ENCODE measurements around the gene TMED5.
"Not testable (repeated sequence)": the region's sequence is repeated elsewhere in the genome, so short reads cannot be mapped to it uniquely, and the experiment has no call there.

The TMED5 gene

DNA sequence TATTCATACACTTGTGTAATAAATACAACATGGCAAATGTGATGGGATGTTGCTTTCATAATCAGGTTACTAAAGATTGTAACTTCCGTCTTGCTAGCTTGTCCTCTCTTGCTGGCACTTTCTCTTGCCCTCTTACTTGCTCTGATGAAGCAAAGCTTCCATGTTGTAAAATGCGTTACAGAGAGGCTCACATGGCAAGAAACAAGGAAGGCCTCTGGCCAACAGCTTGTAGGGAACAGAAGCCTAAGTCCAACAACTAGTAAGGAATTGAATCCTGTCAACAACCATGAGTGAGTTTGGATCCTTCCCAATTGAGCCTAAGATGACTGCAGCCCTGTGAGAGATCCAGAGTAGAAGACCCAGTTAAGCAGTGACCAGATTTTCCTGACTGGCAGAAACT lies 15.4 kb downstream of the TMED5 start:
- peaks cover 100% of the 10 kb centered on the region for H3K79me2 ChIP-seq (ENCODE audit: insufficient read depth, low read length)
- peaks cover 18% of the 10 kb centered on the region for H3K36me3 ChIP-seq (ENCODE audit: low read length)
- H3K9ac ChIP-seq (ENCODE audit: low read length), result no peak overlapping the region

DNA sequence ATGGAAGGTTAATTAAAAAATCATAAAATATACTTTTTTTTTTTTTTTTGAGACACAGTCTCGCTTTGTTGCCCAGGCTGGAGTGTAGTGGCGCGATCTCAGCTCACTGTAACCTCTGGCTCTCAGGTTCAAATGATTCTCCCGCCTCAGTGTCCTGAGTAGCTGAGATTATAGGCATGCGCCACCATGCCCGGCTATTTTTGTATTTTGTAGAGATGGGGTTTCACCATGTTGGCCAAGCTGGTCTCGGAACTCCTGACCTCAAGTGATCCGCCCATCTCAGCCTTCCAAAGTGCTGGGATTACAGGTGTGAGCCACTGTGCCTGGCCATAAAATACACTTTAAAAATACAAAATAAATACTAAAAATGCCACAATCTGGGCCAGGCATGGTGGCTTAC lies 16.9 kb downstream of the TMED5 start:
- not testable (repeated sequence) for H3K4me2 ChIP-seq (ENCODE audit: low read depth, low read length, poor library complexity, severe bottlenecking); H3K9me2 ChIP-seq (replicated peaks; ENCODE audit: insufficient read depth, low read length); H3K4me3 ChIP-seq (ENCODE audit: insufficient read depth, low read length, poor library complexity, severe bottlenecking); H3K9me3 ChIP-seq (ENCODE audit: insufficient read depth, low read length); H3K27ac ChIP-seq (ENCODE audit: low read depth, low read length); H2AFZ ChIP-seq (ENCODE audit: low read depth, low read length, severe bottlenecking); H3K9ac ChIP-seq (ENCODE audit: low read length); H3K27me3 ChIP-seq (ENCODE audit: low read length)
- Histone ChIP-seq H3K79me2 (ENCODE audit: insufficient read depth, low read length) (peaks cover 93% of the 10 kb centered on the region), H3F3A (ENCODE audit: insufficient read depth) (peaks cover 14% of the 10 kb centered on the region; the same call in 1 of the 2 replicates), H3K36me3 (ENCODE audit: low read length) (peaks cover 28% of the 10 kb centered on the region; the same call in 1 of the 2 replicates), H4K20me1 (ENCODE audit: low read depth, low read length) (peaks cover 10% of the 10 kb centered on the region; the same call in 1 of the 2 replicates)

More for the DNA sequence above, 15.4 kb downstream of the TMED5 start:
- no peaks in the 10 kb centered on the region for H3K9me2 ChIP-seq (replicated peaks; ENCODE audit: insufficient read depth, low read length)
- H3K4me2 ChIP-seq (ENCODE audit: low read depth, low read length, poor library complexity, severe bottlenecking), result no peak overlapping the region
- H3K9me3 ChIP-seq (ENCODE audit: insufficient read depth, low read length), result no peaks in the 10 kb centered on the region
- no peaks in the 10 kb centered on the region for H3K27me3 ChIP-seq (ENCODE audit: low read length)
- H4K20me1 ChIP-seq (ENCODE audit: low read depth, low read length), result peaks cover 17% of the 10 kb centered on the region
- no peak overlapping the region for H3K27ac ChIP-seq (ENCODE audit: low read depth, low read length)
- H2AFZ ChIP-seq (ENCODE audit: low read depth, low read length, severe bottlenecking), result no peak overlapping the region
- H3K4me3 ChIP-seq (ENCODE audit: insufficient read depth, low read length, poor library complexity, severe bottlenecking), result no peak overlapping the region
- peaks cover 4% of the 10 kb centered on the region; the same call in 1 of the 2 replicates for H3F3A ChIP-seq (ENCODE audit: insufficient read depth)
- TF ChIP-seq EZH2phosphoT487 (conservative IDR thresholded peaks at IDR 0.05; ENCODE audit: low read length), result no peak
- TF ChIP-seq, protein P1, sequence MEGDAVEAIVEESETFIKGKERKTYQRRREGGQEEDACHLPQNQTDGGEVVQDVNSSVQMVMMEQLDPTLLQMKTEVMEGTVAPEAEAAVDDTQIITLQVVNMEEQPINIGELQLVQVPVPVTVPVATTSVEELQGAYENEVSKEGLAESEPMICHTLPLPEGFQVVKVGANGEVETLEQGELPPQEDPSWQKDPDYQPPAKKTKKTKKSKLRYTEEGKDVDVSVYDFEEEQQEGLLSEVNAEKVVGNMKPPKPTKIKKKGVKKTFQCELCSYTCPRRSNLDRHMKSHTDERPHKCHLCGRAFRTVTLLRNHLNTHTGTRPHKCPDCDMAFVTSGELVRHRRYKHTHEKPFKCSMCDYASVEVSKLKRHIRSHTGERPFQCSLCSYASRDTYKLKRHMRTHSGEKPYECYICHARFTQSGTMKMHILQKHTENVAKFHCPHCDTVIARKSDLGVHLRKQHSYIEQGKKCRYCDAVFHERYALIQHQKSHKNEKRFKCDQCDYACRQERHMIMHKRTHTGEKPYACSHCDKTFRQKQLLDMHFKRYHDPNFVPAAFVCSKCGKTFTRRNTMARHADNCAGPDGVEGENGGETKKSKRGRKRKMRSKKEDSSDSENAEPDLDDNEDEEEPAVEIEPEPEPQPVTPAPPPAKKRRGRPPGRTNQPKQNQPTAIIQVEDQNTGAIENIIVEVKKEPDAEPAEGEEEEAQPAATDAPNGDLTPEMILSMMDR (IDR thresholded peaks at IDR 0.05; ENCODE audit: insufficient read depth, low read length, poor library complexity, severe bottlenecking), result no peak

DNA sequence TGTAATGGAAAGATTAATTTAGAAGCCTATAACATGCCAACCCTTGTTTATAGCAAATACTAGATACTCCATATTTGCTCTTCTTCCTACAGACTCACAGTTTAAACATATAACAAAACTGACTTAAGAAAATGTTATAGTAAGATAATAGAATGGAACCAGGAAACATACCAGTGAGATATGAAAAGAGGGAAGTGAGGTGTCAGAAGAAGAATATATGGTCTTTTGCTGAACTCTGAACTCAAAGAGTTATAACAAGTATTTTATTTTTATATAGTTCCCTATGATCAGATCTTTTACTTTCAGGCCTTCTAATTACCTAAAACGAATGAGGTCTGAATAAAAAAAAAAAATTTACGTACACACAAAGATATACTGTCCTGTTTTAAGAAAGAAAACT lies 20.9 kb downstream of the TMED5 start:
- Histone ChIP-seq H3K9me2 (replicated peaks; ENCODE audit: insufficient read depth, low read length) (no peaks in the 10 kb centered on the region), H3K9me3 (ENCODE audit: insufficient read depth, low read length) (no peaks in the 10 kb centered on the region), H2AFZ (ENCODE audit: low read depth, low read length, severe bottlenecking) (no peak overlapping the region), H3K9ac (ENCODE audit: low read length) (no peak overlapping the region), H3F3A (ENCODE audit: insufficient read depth) (peaks cover 39% of the 10 kb centered on the region; the same call in 1 of the 2 replicates), H3K27me3 (ENCODE audit: low read length) (no peaks in the 10 kb centered on the region), H4K20me1 (ENCODE audit: low read depth, low read length) (peaks cover 7% of the 10 kb centered on the region), H3K27ac (ENCODE audit: low read depth, low read length) (no peak overlapping the region), H3K36me3 (ENCODE audit: low read length) (peaks cover 39% of the 10 kb centered on the region), H3K4me2 (ENCODE audit: low read depth, low read length, poor library complexity, severe bottlenecking) (no peak overlapping the region), H3K79me2 (ENCODE audit: insufficient read depth, low read length) (peaks cover 53% of the 10 kb centered on the region), H3K4me3 (ENCODE audit: insufficient read depth, low read length, poor library complexity, severe bottlenecking) (no peak overlapping the region)
- TF ChIP-seq, protein P1 (IDR thresholded peaks at IDR 0.05; ENCODE audit: insufficient read depth, low read length, poor library complexity, severe bottlenecking), result no peak
- TF ChIP-seq EZH2phosphoT487 (conservative IDR thresholded peaks at IDR 0.05; ENCODE audit: low read length), result no peak

DNA sequence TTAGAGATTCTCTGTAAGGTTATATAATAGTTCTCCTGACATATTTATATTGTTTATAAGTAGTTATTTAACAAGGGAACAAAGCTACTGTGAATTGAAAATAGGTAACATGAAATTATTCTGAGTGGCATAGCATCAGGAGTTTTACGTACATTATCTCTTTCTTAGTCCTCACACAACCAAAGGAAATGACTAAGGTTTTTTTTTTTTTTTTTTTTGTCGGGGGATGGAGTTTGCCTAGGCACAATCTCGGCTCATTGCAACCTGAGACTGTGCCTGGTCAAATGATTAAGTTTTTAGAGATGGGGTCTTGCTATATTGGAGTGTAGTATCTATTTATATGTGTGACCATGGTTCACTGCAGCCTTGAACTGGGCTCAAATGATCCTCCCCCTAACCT lies 24.9 kb downstream of the TMED5 start:
- H3K27me3 ChIP-seq (ENCODE audit: low read length), result no peaks in the 10 kb centered on the region
- no peak overlapping the region for H3K4me3 ChIP-seq (ENCODE audit: insufficient read depth, low read length, poor library complexity, severe bottlenecking)
- no peak overlapping the region for H3K27ac ChIP-seq (ENCODE audit: low read depth, low read length)
- H4K20me1 ChIP-seq (ENCODE audit: low read depth, low read length), result peaks cover 4% of the 10 kb centered on the region; the same call in 1 of the 2 replicates
- peaks cover 57% of the 10 kb centered on the region for H3K36me3 ChIP-seq (ENCODE audit: low read length)
- no peaks in the 10 kb centered on the region for H3K9me3 ChIP-seq (ENCODE audit: insufficient read depth, low read length)
- peaks cover 13% of the 10 kb centered on the region; the same call in 1 of the 2 replicates for H3K79me2 ChIP-seq (ENCODE audit: insufficient read depth, low read length)
- no peak overlapping the region for H3K4me2 ChIP-seq (ENCODE audit: low read depth, low read length, poor library complexity, severe bottlenecking)
- no peak overlapping the region for H3K9ac ChIP-seq (ENCODE audit: low read length)
- H2AFZ ChIP-seq (ENCODE audit: low read depth, low read length, severe bottlenecking), result no peak overlapping the region
- TF ChIP-seq, protein P1 (IDR thresholded peaks at IDR 0.05; ENCODE audit: insufficient read depth, low read length, poor library complexity, severe bottlenecking), result no peak
- TF ChIP-seq EZH2phosphoT487 (conservative IDR thresholded peaks at IDR 0.05; ENCODE audit: low read length), result no peak
- no peaks in the 10 kb centered on the region for H3K9me2 ChIP-seq (replicated peaks; ENCODE audit: insufficient read depth, low read length)
- H3F3A ChIP-seq (ENCODE audit: insufficient read depth), result peaks cover 74% of the 10 kb centered on the region
